Stimulated activated CD8-positive, alpha-beta memory T cell treated with anti-CD3 and anti-CD28 coated beads, Interleukin-12 subunit alpha, Interleukin-12 subunit beta, amount 100 ng/mL, for 1 hour (primary cell): ENCODE data around the gene OXCT2.
"Not testable (repeated sequence)": the region's sequence is repeated elsewhere in the genome, so short reads cannot be mapped to it uniquely, and the experiment has no call there.

Source experiments
- DNase-seq: peaks from one replicate; pipeline ENCODE4 v3.0.0-alpha.2; 2020; ENCODE audit warnings: low read depth

The OXCT2 gene

GRCh38 chr1:39787468-39787867 is 16.3 kb upstream of the OXCT2 start:
- no peak for DNase-seq

DNA sequence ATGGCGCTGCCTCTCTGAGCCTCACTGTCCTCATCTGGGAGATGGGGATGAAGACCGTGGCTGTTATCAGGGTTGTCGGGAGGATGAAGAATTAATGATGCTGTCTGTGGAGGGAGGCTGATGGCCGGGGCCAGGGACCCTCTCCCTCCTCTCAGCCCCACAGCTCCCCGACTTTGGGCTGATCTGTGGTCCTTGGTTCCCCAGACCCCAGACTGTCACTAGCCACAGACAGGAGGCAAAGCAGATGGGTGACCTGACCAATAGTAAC is 15.9 kb upstream of the OXCT2 start:
- not testable (repeated sequence) for DNase-seq

DNA sequence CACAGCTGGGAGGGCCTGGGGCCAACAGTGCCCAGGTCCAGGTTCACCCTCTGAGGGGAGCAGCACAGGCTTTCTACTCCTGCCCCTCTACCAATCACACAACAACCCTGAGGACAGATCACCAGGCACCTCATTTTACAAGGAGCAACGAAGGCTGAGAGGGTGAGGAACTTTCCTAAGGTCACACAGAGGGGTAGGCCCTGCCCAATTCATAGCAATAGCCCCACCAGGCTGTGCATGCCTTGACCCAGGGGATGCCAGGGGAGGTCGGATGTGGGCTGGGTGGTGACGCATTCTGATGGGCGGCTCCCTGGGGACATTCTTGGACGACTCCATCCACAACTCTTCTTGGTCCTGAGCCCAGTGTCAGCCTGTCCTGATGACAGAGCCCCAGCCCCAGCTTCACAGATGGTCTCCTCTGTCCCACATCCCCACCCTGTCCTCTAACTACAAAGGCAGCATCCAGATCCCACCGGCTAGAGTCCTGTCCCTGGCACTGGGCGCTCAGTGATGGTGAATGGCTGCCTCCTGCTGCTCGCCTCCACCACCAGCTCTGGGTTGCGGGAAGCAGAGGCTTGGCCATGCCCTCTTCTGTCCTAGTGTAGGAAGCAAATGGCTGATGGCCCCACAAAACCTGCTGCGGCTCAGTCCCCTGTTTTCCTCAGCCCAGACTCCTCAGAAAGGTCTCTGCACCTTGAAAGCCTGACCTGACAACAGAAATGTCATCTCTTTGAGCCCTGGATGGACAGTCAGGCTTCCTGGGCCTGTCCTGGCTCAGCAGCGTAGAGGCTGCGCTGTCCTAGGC is 15.4 kb upstream of the OXCT2 start:
- DNase-seq, result not testable (repeated sequence)

GRCh38 chr1:39782685-39783084 is 11.5 kb upstream of the OXCT2 start:
- DNase-seq, result not testable (repeated sequence)

DNA sequence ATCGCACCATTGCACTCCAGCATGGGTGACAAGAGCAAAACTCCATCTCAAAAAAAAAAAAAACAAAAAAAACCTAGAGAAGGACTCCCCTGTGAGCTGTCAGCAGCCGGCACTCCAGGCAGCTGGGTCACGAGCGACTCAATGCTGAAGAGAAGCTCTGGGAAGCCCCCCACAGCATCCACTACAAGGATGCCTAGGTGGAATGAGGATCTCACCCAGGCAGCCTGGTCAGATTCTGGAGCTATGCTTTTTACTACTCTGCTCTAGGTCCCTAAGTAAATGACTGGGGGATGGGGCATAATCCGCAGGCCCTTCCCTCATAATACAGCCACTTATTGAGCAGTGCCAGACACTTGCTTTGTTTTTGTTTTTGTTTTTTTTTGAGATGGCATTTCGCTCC is 11.0 kb upstream of the OXCT2 start:
- no peak for DNase-seq

DNA sequence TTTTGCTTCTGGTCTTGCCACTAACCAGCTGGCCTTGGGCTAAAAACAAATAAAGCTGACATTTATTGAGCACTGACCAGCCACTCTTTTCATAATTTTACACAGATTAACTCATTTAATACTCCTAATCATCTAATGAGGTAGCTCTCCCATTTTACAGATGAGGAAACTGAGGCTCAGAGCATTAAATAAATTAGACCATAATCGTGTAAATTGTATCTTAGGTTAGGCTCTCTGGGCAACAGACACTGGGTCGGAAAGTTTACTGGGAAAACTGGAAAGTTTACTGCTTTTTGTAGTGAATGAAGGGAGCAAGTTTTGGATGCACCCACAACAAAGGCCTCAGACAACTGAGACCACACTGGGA is 10.2 kb upstream of the OXCT2 start:
- no peak for DNase-seq

DNA sequence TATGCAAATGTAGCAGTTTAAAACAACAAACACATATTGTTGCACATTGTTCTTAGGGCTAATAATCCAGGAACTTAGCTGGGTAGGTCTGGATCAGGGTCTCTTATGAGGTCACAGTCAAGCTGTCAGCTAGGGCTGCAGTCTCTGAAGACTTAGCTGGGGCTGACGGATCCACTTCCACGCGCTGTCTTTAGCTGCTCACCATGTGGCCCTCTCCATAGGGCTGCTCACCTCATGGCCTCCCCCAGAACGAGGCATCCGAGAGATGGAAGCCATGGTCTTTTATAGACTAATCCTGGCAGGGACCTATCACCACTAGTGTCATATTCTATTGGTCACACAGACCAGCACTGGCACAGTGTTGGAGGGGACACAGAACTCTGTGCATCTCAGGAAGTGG is 8.7 kb upstream of the OXCT2 start:
- DNase-seq, result no peak

DNA sequence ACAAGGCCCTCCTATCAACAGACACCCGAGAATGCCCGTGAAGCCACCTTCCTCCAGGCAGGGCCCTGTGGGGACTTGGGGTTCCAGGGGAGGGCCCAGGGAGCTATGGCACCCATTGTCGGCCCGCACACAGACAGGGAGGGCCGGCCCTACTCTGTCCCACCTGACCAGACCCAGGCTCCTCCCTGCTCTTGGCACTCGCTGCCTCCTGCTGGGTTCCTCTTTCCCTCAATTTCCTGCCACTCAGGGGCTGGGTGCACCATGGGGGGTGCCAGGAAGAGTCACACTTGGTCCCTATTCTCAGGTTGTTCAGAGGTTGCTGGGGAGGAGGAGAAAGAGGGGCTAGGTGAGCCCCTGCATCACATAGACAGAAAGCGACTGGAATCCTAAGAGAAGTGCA is 8.0 kb upstream of the OXCT2 start:
- no peak for DNase-seq

GRCh38 chr1:39778463-39779099 is 7.4 kb upstream of the OXCT2 start:
- DNase-seq, result not testable (repeated sequence)

DNA sequence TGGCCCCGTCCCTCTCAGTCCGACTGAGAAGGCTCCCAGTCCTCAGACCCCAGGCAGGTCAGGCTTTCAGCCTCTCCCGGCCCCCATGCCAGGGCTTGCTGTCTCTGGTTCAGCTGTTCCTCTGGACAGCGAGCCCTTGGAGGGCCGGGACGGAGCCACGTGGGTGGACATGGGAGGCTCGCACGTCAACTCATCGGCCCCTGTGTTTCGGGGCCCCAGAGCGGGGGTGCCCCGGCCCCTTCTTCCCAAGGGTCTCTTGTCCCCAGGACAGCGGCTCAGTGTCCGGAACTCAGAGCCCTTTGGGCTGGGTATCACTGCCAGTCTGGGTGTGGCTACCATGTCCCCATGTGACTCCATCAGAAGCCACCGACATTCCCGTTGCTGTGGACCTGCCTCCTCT is 6.7 kb upstream of the OXCT2 start:
- not testable (repeated sequence) for DNase-seq

DNA sequence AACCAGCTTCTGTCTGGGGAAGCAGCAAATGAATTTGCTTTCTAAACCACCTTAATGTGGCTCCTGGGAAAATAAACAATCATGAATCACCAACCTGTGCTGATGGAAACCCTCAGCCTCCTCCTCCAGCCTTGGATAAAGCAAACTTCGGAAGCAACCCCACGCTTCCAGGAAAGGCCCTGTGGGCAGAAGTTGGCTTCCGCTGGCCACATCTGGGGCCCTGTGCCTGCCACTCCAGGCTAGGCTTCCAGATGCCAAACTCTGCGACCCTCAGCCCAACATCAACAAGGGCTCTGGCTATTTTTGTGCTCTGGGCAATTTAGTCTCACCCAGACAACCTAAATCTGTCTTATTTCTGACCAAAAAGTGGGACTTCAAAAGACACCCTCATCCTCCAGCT is 6.2 kb upstream of the OXCT2 start:
- no peak for DNase-seq

DNA sequence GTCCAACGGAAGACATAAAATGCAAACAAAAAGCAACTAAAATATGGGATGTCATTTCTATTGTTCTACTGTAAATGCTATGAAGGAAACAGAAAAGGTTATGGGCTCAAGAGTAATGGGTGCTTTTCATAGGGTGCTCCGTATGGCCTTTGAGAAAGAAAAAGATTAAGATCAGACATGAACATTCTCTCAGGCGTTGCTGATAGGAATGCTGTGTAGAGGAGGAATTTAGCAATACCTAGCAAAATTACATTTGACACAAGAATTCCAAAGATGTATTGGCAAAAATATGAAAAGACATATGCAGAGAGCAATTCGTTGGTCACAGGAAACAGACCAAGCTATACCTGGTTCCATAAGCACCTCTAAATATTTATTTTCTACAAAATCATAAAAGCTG is 5.7 kb upstream of the OXCT2 start:
- DNase-seq, result no peak

GRCh38 chr1:39776400-39776713 is 5.2 kb upstream of the OXCT2 start:
- DNase-seq, result no peak

DNA sequence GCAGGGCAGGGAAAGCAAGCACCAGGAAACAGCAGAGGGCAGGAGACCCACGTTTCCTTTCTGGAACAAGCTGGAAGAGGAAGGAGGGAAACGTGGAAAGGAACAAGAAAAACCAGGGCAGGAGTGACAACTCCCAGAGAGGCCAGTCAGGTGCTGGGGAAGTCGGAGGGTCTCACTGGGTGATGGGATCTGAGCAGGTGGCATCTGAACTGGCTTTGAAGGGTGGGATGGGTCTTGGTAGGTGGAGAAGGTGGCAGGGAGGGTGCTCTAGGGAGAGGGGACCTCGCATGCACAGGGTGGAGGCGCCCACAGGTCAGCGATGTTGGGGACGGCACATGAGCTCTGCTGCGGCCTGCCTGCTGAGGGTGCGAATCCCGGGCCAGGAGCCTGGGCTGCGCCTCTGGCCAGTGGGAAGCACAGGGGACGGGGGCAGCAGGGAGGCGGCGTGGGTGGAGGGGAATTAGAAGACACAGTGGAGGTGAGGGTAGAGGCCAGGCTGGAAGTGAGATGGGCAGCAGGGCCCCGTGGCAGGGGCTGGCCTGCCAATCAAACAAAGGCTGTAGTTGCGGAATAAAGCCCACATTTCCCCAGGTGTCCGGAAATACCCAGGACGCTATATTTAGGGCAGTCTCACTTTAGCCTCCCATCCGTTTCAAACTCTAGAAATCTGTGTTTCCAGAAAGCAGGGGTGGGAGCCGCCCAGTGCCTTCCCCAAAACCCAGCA is 4.7 kb upstream of the OXCT2 start:
- DNase-seq, result not testable (repeated sequence)

DNA sequence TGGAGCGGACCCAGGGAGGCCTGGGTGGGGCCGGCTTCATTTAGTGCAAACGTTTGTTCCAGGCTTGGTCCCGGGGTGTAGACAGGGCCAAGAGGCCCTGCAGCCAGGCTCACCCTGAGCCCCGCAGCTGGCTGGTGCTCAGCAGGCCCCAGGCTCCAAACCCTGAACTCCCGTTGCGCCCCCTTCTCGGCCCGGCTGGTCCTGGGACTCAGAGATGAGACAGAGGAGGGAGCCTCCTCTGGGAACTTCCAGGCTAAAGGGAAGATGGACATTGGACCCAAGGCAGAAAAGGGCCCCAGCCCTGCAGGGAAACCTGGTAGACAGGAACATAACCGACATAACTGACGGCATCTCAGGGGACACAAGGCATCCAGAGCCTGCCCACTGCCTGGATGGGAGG is 4.0 kb upstream of the OXCT2 start:
- DNase-seq, result not testable (repeated sequence)

GRCh38 chr1:39773369-39773979 is 2.3 kb upstream of the OXCT2 start:
- not testable (repeated sequence) for DNase-seq

GRCh38 chr1:39770100-39771021 is 787 bp downstream of the OXCT2 start:
- DNase-seq, result not testable (repeated sequence)

DNA sequence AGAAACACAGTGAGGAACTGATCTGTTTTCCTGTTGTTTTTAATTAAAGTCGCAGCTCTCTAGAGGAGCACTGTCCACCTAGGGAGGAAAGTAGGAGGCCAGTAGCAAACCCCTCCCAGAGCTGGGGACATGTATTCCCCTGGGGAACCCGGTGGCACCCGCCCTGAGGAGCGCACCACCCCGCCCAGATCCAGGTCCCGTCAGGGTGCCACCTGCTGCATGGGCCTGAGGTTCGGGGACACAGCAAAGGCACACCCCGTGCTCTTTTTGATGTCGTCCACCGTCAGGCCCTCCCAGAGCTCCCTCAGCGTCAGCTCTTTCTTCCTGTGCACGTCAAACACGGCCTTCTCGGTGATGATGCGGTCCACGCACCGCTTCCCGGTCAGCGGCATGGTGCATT is 1.6 kb downstream of the OXCT2 start:
- not testable (repeated sequence) for DNase-seq

GRCh38 chr1:39766466-39766865 is 4.7 kb downstream of the OXCT2 start:
- not testable (repeated sequence) for DNase-seq

- not testable (repeated sequence) for DNase-seq
Measured at GRCh38 chr1:39764512-39764911, 6.6 kb downstream of the OXCT2 start.

- DNase-seq, result not testable (repeated sequence)
Measured at GRCh38 chr1:39763619-39764374, 7.4 kb downstream of the OXCT2 start.
